ENCODE data around the gene GPATCH8.

Gene GPATCH8

GRCh38 chr17:44385287-44386181 is 117.7 kb downstream of the GPATCH8 start:
- no peaks in the 10 kb centered on the region for H3K4me1 ChIP-seq
- H3K4me2 ChIP-seq (ENCODE audit: low read length): peak overlapping the region; percentile 98
- peak; percentile 30 for TF ChIP-seq CTCF (IDR thresholded peaks at IDR 0.05)
- H3K27ac ChIP-seq: peak overlapping the region; percentile 39
- H2AFZ ChIP-seq: peak overlapping the region; percentile 92
- H3K27me3 ChIP-seq (ENCODE audit: control insufficient read depth, insufficient read depth, low read length): no peaks in the 10 kb centered on the region
- H3K79me2 ChIP-seq: no peaks in the 10 kb centered on the region
- peak overlapping the region; percentile 43 for H3K9ac ChIP-seq
- H3K36me3 ChIP-seq (ENCODE audit: control insufficient read depth, insufficient read depth, low read length): no peaks in the 10 kb centered on the region
- H3K9me3 ChIP-seq (ENCODE audit: control insufficient read depth, low read length): no peaks in the 10 kb centered on the region
- peak overlapping the region; percentile 64 for H3K4me3 ChIP-seq (ENCODE audit: low read depth, low read length)

GRCh38 chr17:44384823-44385286 is 118.4 kb downstream of the GPATCH8 start:
- H3K27ac ChIP-seq: peak overlapping the region; percentile 25
- no peaks in the 10 kb centered on the region for H3K79me2 ChIP-seq
- H3K36me3 ChIP-seq (ENCODE audit: control insufficient read depth, insufficient read depth, low read length): no peaks in the 10 kb centered on the region
- H3K4me1 ChIP-seq: no peaks in the 10 kb centered on the region
- no peaks in the 10 kb centered on the region for H3K9me3 ChIP-seq (ENCODE audit: control insufficient read depth, low read length)
- H3K27me3 ChIP-seq (ENCODE audit: control insufficient read depth, insufficient read depth, low read length): no peaks in the 10 kb centered on the region
- no peak overlapping the region for H3K9ac ChIP-seq
- TF ChIP-seq CTCF (IDR thresholded peaks at IDR 0.05): no peak
- H2AFZ ChIP-seq: peak overlapping the region; percentile 92
- H3K4me3 ChIP-seq (ENCODE audit: low read depth, low read length): peak overlapping the region; percentile 64
- peak overlapping the region; percentile 98 for H3K4me2 ChIP-seq (ENCODE audit: low read length)

- Histone ChIP-seq H3K4me2 (ENCODE audit: low read length) (peak overlapping the region; percentile 98), H3K27ac (no peak overlapping the region), H3K79me2 (no peaks in the 10 kb centered on the region), H3K36me3 (ENCODE audit: control insufficient read depth, insufficient read depth, low read length) (no peaks in the 10 kb centered on the region), H2AFZ (peak overlapping the region; percentile 92), H3K9me3 (ENCODE audit: control insufficient read depth, low read length) (no peaks in the 10 kb centered on the region), H3K9ac (no peak overlapping the region), H3K27me3 (ENCODE audit: control insufficient read depth, insufficient read depth, low read length) (no peaks in the 10 kb centered on the region), H3K4me1 (no peaks in the 10 kb centered on the region), H3K4me3 (ENCODE audit: low read depth, low read length) (peak overlapping the region; percentile 64)
- TF ChIP-seq CTCF (IDR thresholded peaks at IDR 0.05): no peak
These were observed 118.9 kb downstream of the GPATCH8 start for GRCh38 chr17:44384281-44384822.

- H3K79me2 ChIP-seq: no peaks in the 10 kb centered on the region
- no peaks in the 10 kb centered on the region for H3K27me3 ChIP-seq (ENCODE audit: control insufficient read depth, insufficient read depth, low read length)
- no peak overlapping the region for H3K4me3 ChIP-seq (ENCODE audit: low read depth, low read length)
- H3K9ac ChIP-seq: no peak overlapping the region
- no peaks in the 10 kb centered on the region for H3K9me3 ChIP-seq (ENCODE audit: control insufficient read depth, low read length)
- H3K36me3 ChIP-seq (ENCODE audit: control insufficient read depth, insufficient read depth, low read length): no peaks in the 10 kb centered on the region
- H3K4me1 ChIP-seq: no peaks in the 10 kb centered on the region
- H2AFZ ChIP-seq: no peak overlapping the region
- H3K4me2 ChIP-seq (ENCODE audit: low read length): no peak overlapping the region
- no peak overlapping the region for H3K27ac ChIP-seq
- TF ChIP-seq CTCF (IDR thresholded peaks at IDR 0.05): no peak
These were observed 119.3 kb downstream of the GPATCH8 start for GRCh38 chr17:44383861-44384260.

Measured in parathyroid adenoma (tissue), 2 donors.